Peyer's patch (tissue), 4 donors: ENCODE data around the gene PCDHB15. TPM values are rescaled to one million over a fixed set of nuclear protein-coding genes. Genes with fewer than 3 reads are reported as not detected.
"Not testable (repeated sequence)": the region's sequence is repeated elsewhere in the genome, so short reads cannot be mapped to it uniquely, and the experiment has no call there.

Experiments used
- DNase-seq, 3 donors: peaks; one replicate each; pipeline ENCODE4 v3.0.0-alpha.2; 2017 to 2019
- H3K27ac ChIP-seq, 4 donors: fragments of 200-600 bp; sonication (generic); one replicate each; pipeline ENCODE4 v1.5.1; 2016 to 2019
- H3K27me3 ChIP-seq, 2 donors: fragments of 200-600 bp; sonication (generic); one replicate each; pipeline ENCODE4 v1.5.1; 2019
- H3K36me3 ChIP-seq, 3 donors: fragments of 200-600 bp; sonication (generic); one replicate each; pipeline ENCODE4 v1.5.1; 2016 to 2019
- H3K4me1 ChIP-seq, 4 donors: fragments of 200-600 bp; sonication (generic); one replicate each; pipeline ENCODE4 v1.5.1; 2016 to 2019
- H3K4me3 ChIP-seq, 4 donors: fragments of 200-600 bp; sonication (generic); 1 replicate in 3 of 4; 2 replicates in 1 of 4; pipeline ENCODE4 v1.5.1; 2016 to 2019; ENCODE audit warnings: mild to moderate bottlenecking in 1 of 4
- H3K9me3 ChIP-seq, 4 donors: fragments of 200-600 bp; sonication (generic); one replicate each; pipeline ENCODE4 v1.5.1; 2016 to 2019; ENCODE audit warnings: mild to moderate bottlenecking in 1 of 4
- CTCF ChIP-seq, 6 experiments: fragments of 450-650 bp in 4 of 6; fragments of 200-600 bp in 2 of 6; sonication (generic) in 1 of 6; IDR thresholded peaks; one replicate each; pipeline ENCODE4 v1.5.1; 2017 to 2019; ENCODE audit warnings: antibody characterized with exemption in 6 of 6, mild to moderate bottlenecking in 3 of 6, moderate library complexity in 1 of 6
- POLR2A ChIP-seq, 2 donors: fragments of 450-650 bp; IDR thresholded peaks; one replicate each; pipeline ENCODE4 v1.5.1; 2017; ENCODE audit warnings: antibody characterized with exemption in 2 of 2, mild to moderate bottlenecking in 2 of 2, moderate library complexity in 2 of 2
- total RNA-seq, 4 donors: library from RNA; depleted of rRNA; stranded (reverse); fragments of >200 nt; gene quantifications; one replicate each; pipeline ENCODE4 v1.1.0, GENCODE V29; 2016

The PCDHB15 gene
- total RNA-seq: under 1 TPM in 2 of 4 donors, not detected in 2; 0.27 to 0.35 TPM

GRCh38 chr5:141245250-141245717, at the start of gene PCDHB15:
Gene PCDHB15 (plus strand): TSS chr5:141245395. CDS start chr5:141245579, 184 bp downstream.
- TF ChIP-seq POLR2A (IDR thresholded peaks at IDR 0.05) (no peak), CTCF (IDR thresholded peaks at IDR 0.05) (peak in 3 of 6 experiments; percentile 7 to 8 (median 7))
- no peak for DNase-seq
- Histone ChIP-seq H3K27me3 (no peaks in the 10 kb centered on the region), H3K4me3 (peak within 1 kb of the TSS in 1 of 4 donors; percentile 23), H3K4me1 (no peaks in the 10 kb centered on the region), H3K9me3 (peaks cover 0 to 89% (median 27%) of the 10 kb centered on the region in 4 donors), H3K27ac (no peak within 1 kb of the TSS), H3K36me3 (no peaks in the 10 kb centered on the region)

- Histone ChIP-seq H3K27me3 (no peaks in the 10 kb centered on the region), H3K36me3 (no peaks in the 10 kb centered on the region), H3K4me1 (no peaks in the 10 kb centered on the region), H3K4me3 (no peak overlapping the region), H3K9me3 (peaks cover 0 to 45% (median 0%) of the 10 kb centered on the region in 4 donors), H3K27ac (no peak overlapping the region)
- no peak for DNase-seq
- TF ChIP-seq CTCF (IDR thresholded peaks at IDR 0.05): no peak
- TF ChIP-seq POLR2A (IDR thresholded peaks at IDR 0.05): no peak
Measured at GRCh38 chr5:141196363-141196762, 48.8 kb upstream of the PCDHB15 start.

GRCh38 chr5:141199359-141200235, 45.6 kb upstream of the PCDHB15 start, which contains the start of gene PCDHB11:
Gene PCDHB11 (plus strand): TSS chr5:141199627. CDS start chr5:141199775, 148 bp downstream.
- no peak for DNase-seq
- Histone ChIP-seq H3K36me3 (no peaks in the 10 kb centered on the region), H3K4me3 (no peak within 1 kb of the TSS), H3K27ac (no peak within 1 kb of the TSS), H3K9me3 (peaks cover 0 to 44% (median 0%) of the 10 kb centered on the region in 4 donors), H3K27me3 (no peaks in the 10 kb centered on the region), H3K4me1 (no peaks in the 10 kb centered on the region)
- no peak for TF ChIP-seq POLR2A (IDR thresholded peaks at IDR 0.05)
- peak in 1 of 6 experiments; percentile 10 for TF ChIP-seq CTCF (IDR thresholded peaks at IDR 0.05)

GRCh38 chr5:141201126-141201525, 44.1 kb upstream of the PCDHB15 start:
- not testable (repeated sequence) for H3K36me3 ChIP-seq, H3K27ac ChIP-seq, H3K27me3 ChIP-seq, DNase-seq, H3K4me3 ChIP-seq, H3K4me1 ChIP-seq
- H3K9me3 ChIP-seq: peaks cover 0 to 44% (median 0%) of the 10 kb centered on the region in 4 donors

- not testable (repeated sequence) for H3K4me1 ChIP-seq, DNase-seq, H3K36me3 ChIP-seq, H3K4me3 ChIP-seq, H3K27me3 ChIP-seq, H3K27ac ChIP-seq
- peaks cover 0 to 40% (median 0%) of the 10 kb centered on the region in 4 donors for H3K9me3 ChIP-seq
Measured at GRCh38 chr5:141201646-141202045, 43.5 kb upstream of the PCDHB15 start.

GRCh38 chr5:141208478-141208877, 36.7 kb upstream of the PCDHB15 start, which contains the start of gene PCDHB12:
Gene PCDHB12 (plus strand): TSS chr5:141208719. CDS start chr5:141208908, 189 bp downstream.
- peaks cover 0 to 16% (median 0%) of the 10 kb centered on the region in 4 donors for H3K9me3 ChIP-seq
- no peaks in the 10 kb centered on the region for H3K4me1 ChIP-seq
- no peak within 1 kb of the TSS for H3K27ac ChIP-seq
- H3K36me3 ChIP-seq: no peaks in the 10 kb centered on the region
- DNase-seq: no peak
- no peak within 1 kb of the TSS for H3K4me3 ChIP-seq
- no peak for TF ChIP-seq CTCF (IDR thresholded peaks at IDR 0.05)
- TF ChIP-seq POLR2A (IDR thresholded peaks at IDR 0.05): no peak
- H3K27me3 ChIP-seq: no peaks in the 10 kb centered on the region

GRCh38 chr5:141210281-141210680, 34.9 kb upstream of the PCDHB15 start:
- not testable (repeated sequence) for H3K36me3 ChIP-seq, H3K27me3 ChIP-seq, H3K4me3 ChIP-seq, H3K4me1 ChIP-seq, H3K27ac ChIP-seq, DNase-seq
- peaks cover 0 to 20% (median 0%) of the 10 kb centered on the region in 4 donors for H3K9me3 ChIP-seq

- not testable (repeated sequence) for H3K27ac ChIP-seq, H3K27me3 ChIP-seq, H3K36me3 ChIP-seq, H3K4me1 ChIP-seq, H3K4me3 ChIP-seq, DNase-seq
- H3K9me3 ChIP-seq: peaks cover 0 to 22% (median 0%) of the 10 kb centered on the region in 4 donors
Measured at GRCh38 chr5:141210849-141211248, 34.3 kb upstream of the PCDHB15 start.
